GM10266 (cell line): Measurements from ENCODE around the gene CBX6.

Experiments
- DNase-seq: peaks from one replicate; pipeline ENCODE4 v3.0.0; 2012; ENCODE audit errors: extremely low spot score
- TF ChIP-seq, protein P1 (sequence below): IDR thresholded peaks from 2 replicates; pipeline ENCODE4 v1.5.1; 2012; ENCODE audit warnings: mild to moderate bottlenecking, low read depth; ENCODE audit not compliant: control insufficient read depth, insufficient read depth; ENCODE audit errors: missing control alignments

The CBX6 gene

GRCh38 chr22:38850941-38851849 lies 20.8 kb downstream of the CBX6 start:
- no peak for DNase-seq
- TF ChIP-seq, protein P1, sequence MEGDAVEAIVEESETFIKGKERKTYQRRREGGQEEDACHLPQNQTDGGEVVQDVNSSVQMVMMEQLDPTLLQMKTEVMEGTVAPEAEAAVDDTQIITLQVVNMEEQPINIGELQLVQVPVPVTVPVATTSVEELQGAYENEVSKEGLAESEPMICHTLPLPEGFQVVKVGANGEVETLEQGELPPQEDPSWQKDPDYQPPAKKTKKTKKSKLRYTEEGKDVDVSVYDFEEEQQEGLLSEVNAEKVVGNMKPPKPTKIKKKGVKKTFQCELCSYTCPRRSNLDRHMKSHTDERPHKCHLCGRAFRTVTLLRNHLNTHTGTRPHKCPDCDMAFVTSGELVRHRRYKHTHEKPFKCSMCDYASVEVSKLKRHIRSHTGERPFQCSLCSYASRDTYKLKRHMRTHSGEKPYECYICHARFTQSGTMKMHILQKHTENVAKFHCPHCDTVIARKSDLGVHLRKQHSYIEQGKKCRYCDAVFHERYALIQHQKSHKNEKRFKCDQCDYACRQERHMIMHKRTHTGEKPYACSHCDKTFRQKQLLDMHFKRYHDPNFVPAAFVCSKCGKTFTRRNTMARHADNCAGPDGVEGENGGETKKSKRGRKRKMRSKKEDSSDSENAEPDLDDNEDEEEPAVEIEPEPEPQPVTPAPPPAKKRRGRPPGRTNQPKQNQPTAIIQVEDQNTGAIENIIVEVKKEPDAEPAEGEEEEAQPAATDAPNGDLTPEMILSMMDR: no peak

DNA sequence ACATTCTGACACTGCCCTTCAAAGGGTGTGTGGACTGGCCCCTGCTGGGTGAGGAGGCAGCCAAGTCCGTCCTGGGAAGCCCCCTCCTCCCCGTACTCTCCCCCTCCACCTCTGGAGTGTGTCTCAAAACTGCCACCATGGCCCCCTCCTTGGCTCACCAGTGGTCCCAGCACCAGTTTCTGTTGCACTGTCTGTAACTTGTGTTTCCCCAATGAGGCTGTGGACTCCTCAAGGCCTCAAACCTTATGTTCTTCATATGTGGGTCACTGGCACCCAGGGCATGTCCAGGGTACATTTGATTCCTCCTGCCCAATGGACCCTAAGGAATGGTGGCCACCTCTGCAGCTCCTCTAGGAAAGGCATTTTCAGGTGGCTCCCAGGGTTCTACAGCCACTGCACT lies 21.6 kb downstream of the CBX6 start:
- TF ChIP-seq, protein P1: no peak
- DNase-seq: no peak

GRCh38 chr22:38849811-38850210 lies 22.2 kb downstream of the CBX6 start:
- TF ChIP-seq, protein P1: no peak
- no peak for DNase-seq

DNA sequence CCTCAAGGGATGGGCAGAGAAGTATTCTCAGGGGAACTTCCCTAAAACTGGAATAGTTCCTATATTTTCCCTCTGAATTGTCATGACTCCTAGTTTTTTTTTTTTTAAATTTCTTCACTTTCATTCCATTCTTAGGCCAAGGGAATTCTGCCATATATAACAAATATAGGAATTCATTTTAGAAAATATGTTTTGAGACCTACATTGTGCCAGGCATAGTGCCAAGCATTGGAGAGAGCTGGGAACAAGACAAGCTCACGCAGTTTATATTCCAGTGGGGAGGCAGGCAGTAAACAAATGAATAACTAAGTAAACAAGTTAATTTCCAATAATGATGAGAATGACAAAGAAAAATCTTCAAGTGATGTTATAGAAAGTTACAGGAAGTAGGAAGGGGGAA lies 25.6 kb downstream of the CBX6 start:
- TF ChIP-seq, protein P1: no peak
- no peak for DNase-seq

GRCh38 chr22:38845004-38845740 lies 26.8 kb downstream of the CBX6 start:
- TF ChIP-seq, protein P1: no peak
- no peak for DNase-seq

GRCh38 chr22:38844315-38845003 lies 27.6 kb downstream of the CBX6 start:
- DNase-seq: no peak
- TF ChIP-seq, protein P1: no peak
